ENCODE measurements around the gene SNURF. TPM values are rescaled to one million over a fixed set of nuclear protein-coding genes. Genes with fewer than 3 reads are reported as not detected.
"Not testable (repeated sequence)": the region's sequence is repeated elsewhere in the genome, so short reads cannot be mapped to it uniquely, and the experiment has no call there.

Gene SNURF
- 2.6 TPM for total RNA-seq
- long read RNA-seq, partial matches to known transcripts: 0 of 1 reads
- long read RNA-seq, other reads (novel, unspliced or antisense): 0 of 1 reads

- no peak for DNase-seq (ENCODE audit: low spot score)
Measured at GRCh38 chr15:24954783-24955530, at the start of gene SNURF, which contains the start of gene SNRPN. Gene SNURF, plus strand, starts transcription at chr15:24954987. Its CDS starts 62 bp downstream, at chr15:24955049. Gene SNRPN, plus strand, starts transcription at chr15:24954987. Its CDS starts 19,467 bp downstream, at chr15:24974454.

GRCh38 chr15:24916305-24917009, 38.3 kb upstream of the SNURF start:
- no peak for DNase-seq (ENCODE audit: low spot score)

GRCh38 chr15:24917431-24917830, 37.4 kb upstream of the SNURF start:
- DNase-seq (ENCODE audit: low spot score): no peak

- DNase-seq (ENCODE audit: low spot score): no peak
Measured at GRCh38 chr15:24919446-24919845, 35.3 kb upstream of the SNURF start.

- not testable (repeated sequence) for DNase-seq (ENCODE audit: low spot score)
Measured at GRCh38 chr15:24922781-24923180, 32.0 kb upstream of the SNURF start.

- DNase-seq (ENCODE audit: low spot score): no peak
Measured at GRCh38 chr15:24924153-24924552, 30.6 kb upstream of the SNURF start.

GRCh38 chr15:24924621-24925020, 30.2 kb upstream of the SNURF start:
- no peak for DNase-seq (ENCODE audit: low spot score)

- not testable (repeated sequence) for DNase-seq (ENCODE audit: low spot score)
Measured at GRCh38 chr15:24931874-24932732, 22.7 kb upstream of the SNURF start.

- DNase-seq (ENCODE audit: low spot score): no peak
Measured at GRCh38 chr15:24933716-24934115, 21.1 kb upstream of the SNURF start.

- DNase-seq (ENCODE audit: low spot score): not testable (repeated sequence)
Measured at GRCh38 chr15:24938224-24938623, 16.6 kb upstream of the SNURF start.

GRCh38 chr15:24940236-24940635, 14.6 kb upstream of the SNURF start:
- DNase-seq (ENCODE audit: low spot score): no peak

- DNase-seq (ENCODE audit: low spot score): no peak
Measured at GRCh38 chr15:24943361-24943760, 11.4 kb upstream of the SNURF start.

GRCh38 chr15:24944954-24945353, 9.8 kb upstream of the SNURF start:
- DNase-seq (ENCODE audit: low spot score): no peak

GRCh38 chr15:24945711-24946110, 9.1 kb upstream of the SNURF start:
- DNase-seq (ENCODE audit: low spot score): no peak

GRCh38 chr15:24948495-24948894, 6.3 kb upstream of the SNURF start:
- DNase-seq (ENCODE audit: low spot score): no peak

- DNase-seq (ENCODE audit: low spot score): no peak
Measured at GRCh38 chr15:24955531-24955921, 739 bp downstream of the SNURF start.

GRCh38 chr15:24956111-24956838, 1.5 kb downstream of the SNURF start:
- DNase-seq (ENCODE audit: low spot score): no peak

GRCh38 chr15:24957691-24958090, 2.9 kb downstream of the SNURF start:
- no peak for DNase-seq (ENCODE audit: low spot score)

- no peak for DNase-seq (ENCODE audit: low spot score)
Measured at GRCh38 chr15:24961967-24962366, 7.2 kb downstream of the SNURF start.

- DNase-seq (ENCODE audit: low spot score): no peak
Measured at GRCh38 chr15:24962880-24963279, 8.1 kb downstream of the SNURF start.
